ENCODE data around the gene MINDY2. TPM values are rescaled to one million over a fixed set of nuclear protein-coding genes. Genes with fewer than 3 reads are reported as not detected.

The MINDY2 gene
- total RNA-seq, 1 experiment from 2014 or later = 17.6 TPM

DNA sequence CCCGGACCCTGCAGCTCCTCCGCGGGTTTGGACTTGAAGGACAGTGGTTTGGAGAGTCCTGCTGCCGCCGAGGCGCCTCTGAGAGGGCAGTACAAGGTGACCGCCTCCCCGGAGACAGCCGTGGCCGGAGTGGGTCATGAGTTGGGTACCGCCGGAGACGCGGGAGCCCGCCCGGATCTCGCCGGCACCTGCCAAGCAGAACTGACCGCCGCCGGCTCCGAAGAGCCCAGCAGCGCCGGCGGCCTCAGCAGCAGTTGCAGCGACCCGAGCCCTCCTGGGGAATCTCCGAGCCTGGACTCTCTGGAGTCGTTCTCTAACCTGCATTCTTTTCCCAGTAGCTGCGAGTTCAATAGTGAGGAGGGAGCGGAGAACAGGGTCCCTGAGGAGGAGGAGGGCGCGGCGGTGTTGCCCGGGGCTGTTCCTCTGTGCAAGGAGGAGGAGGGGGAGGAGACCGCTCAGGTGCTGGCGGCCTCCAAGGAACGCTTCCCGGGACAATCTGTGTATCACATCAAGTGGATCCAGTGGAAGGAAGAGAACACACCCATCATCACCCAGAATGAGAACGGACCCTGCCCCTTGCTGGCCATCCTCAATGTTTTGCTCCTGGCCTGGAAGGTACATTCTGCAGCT is 634 bp downstream of the MINDY2 start (continued):
- TF ChIP-seq, protein P1, sequence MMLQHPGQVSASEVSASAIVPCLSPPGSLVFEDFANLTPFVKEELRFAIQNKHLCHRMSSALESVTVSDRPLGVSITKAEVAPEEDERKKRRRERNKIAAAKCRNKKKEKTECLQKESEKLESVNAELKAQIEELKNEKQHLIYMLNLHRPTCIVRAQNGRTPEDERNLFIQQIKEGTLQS (IDR thresholded peaks at IDR 0.05) = no peak
- TF ChIP-seq, protein P2, sequence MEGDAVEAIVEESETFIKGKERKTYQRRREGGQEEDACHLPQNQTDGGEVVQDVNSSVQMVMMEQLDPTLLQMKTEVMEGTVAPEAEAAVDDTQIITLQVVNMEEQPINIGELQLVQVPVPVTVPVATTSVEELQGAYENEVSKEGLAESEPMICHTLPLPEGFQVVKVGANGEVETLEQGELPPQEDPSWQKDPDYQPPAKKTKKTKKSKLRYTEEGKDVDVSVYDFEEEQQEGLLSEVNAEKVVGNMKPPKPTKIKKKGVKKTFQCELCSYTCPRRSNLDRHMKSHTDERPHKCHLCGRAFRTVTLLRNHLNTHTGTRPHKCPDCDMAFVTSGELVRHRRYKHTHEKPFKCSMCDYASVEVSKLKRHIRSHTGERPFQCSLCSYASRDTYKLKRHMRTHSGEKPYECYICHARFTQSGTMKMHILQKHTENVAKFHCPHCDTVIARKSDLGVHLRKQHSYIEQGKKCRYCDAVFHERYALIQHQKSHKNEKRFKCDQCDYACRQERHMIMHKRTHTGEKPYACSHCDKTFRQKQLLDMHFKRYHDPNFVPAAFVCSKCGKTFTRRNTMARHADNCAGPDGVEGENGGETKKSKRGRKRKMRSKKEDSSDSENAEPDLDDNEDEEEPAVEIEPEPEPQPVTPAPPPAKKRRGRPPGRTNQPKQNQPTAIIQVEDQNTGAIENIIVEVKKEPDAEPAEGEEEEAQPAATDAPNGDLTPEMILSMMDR (IDR thresholded peaks at IDR 0.05 in 2 of 3, conservative IDR thresholded peaks at IDR 0.05 in 1 of 3; ENCODE audit: borderline replicate concordance in 1 of 3, insufficient read depth in 1 of 3, low read depth in 2 of 3, low read length in 2 of 3) = no peak
- TF ChIP-seq EZH2phosphoT487 (IDR thresholded peaks at IDR 0.05; ENCODE audit: borderline replicate concordance) (no peak), POLR2AphosphoS5 (IDR thresholded peaks at IDR 0.05; ENCODE audit: low read depth, low read length) (no peak), SP1 (IDR thresholded peaks at IDR 0.05; ENCODE audit: low read depth) (no peak), SIN3A (IDR thresholded peaks at IDR 0.05; ENCODE audit: low read depth) (no peak), EGR1 (IDR thresholded peaks at IDR 0.05; ENCODE audit: low read depth) (no peak), ELF1 (IDR thresholded peaks at IDR 0.05; ENCODE audit: borderline replicate concordance, low read depth) (no peak), FOSL1 (IDR thresholded peaks at IDR 0.05; ENCODE audit: low read depth) (no peak)

DNA sequence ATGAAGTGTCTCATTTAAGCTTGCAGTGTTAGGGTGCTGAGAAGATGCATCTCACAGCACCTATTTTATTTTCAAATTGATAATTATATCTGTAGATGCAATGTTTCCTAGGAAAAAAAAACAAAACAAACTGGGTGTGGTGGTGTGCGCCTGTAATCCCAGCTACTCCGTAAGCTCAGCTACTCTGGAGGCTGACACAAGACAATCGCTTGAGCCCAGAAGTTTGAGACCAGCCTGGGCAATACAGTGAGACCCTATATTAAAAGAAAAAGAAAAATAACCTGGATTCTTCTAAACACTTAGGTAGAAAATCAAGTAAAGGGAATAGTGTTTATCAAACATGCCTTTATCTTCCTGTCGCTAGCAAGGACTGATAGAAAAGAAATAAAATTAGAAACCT is 1.9 kb downstream of the MINDY2 start:
- H3K9me3 ChIP-seq (ENCODE audit: control insufficient read depth in 1 of 2, insufficient read depth in 1 of 2, low read depth in 1 of 2, low read length in 2 of 2) = no peaks in the 10 kb centered on the region
- BruUV-seq (replicated peaks) = no TSS peak
- no peaks in the 10 kb centered on the region for H3K36me3 ChIP-seq (ENCODE audit: control insufficient read depth in 1 of 2, insufficient read depth in 2 of 2, low read length in 2 of 2)
- H2AFZ ChIP-seq (ENCODE audit: low read depth, low read length, poor library complexity, severe bottlenecking) = no peak overlapping the region
- no peak overlapping the region for H3K27ac ChIP-seq (ENCODE audit: low read depth, low read length)
- H4K20me1 ChIP-seq (ENCODE audit: insufficient read depth) = no peaks in the 10 kb centered on the region
- ChIA-PET POLR2A (no interaction called here), RAD21 (ENCODE audit: low non-redundant PET in 1 of 2, low total read pairs in 2 of 2, uncharacterized antibody in 2 of 2, unreplicated experiment in 2 of 2) (no interaction called here), CTCF (no interaction called here)
- peaks cover 14 to 18% of the 10 kb centered on the region in 2 experiments for H3K4me1 ChIP-seq (ENCODE audit: control insufficient read depth in 1 of 2, insufficient read depth in 2 of 2, low read length in 2 of 2)
- ATAC-seq (no peak), DNase-seq (ENCODE audit: low read depth, low spot score) (no peak)
- intact Hi-C loops (cut with micrococcal nuclease) = loop anchor here (5.0 kb wide), 2 partner anchors 159 to 336 kb away; partner anchors contain the start of gene SLTM
- H3K9ac ChIP-seq (ENCODE audit: low read length) = no peak overlapping the region
- no peaks in the 10 kb centered on the region for H3K27me3 ChIP-seq (ENCODE audit: insufficient read depth, low read length)
- TF ChIP-seq EZH2phosphoT487 (IDR thresholded peaks at IDR 0.05; ENCODE audit: borderline replicate concordance) = no peak
- no peak for TF ChIP-seq REST (IDR thresholded peaks at IDR 0.05; ENCODE audit: low read depth)
- TF ChIP-seq CEBPB (IDR thresholded peaks at IDR 0.05; ENCODE audit: low read depth) = no peak
- no peak overlapping the region for H3K4me3 ChIP-seq (replicated peaks in 1 of 2; ENCODE audit: low read depth in 1 of 2, low read length in 2 of 2)
- H3K79me2 ChIP-seq (ENCODE audit: insufficient read depth, low read length) = peaks cover 56% of the 10 kb centered on the region
- peak overlapping the region; percentile 96; the same call in 1 of the 2 replicates for H3K4me2 ChIP-seq (ENCODE audit: low read length)
- no peaks in the 10 kb centered on the region for H3K9me2 ChIP-seq (ENCODE audit: insufficient read depth)
